Fibroblast of skin of left biceps (primary cell): ENCODE data around the gene IZUMO2.
"Not testable (repeated sequence)": the region's sequence is repeated elsewhere in the genome, so short reads cannot be mapped to it uniquely, and the experiment has no call there.

Experiments
- DNase-seq, 2 experiments: peaks; one replicate each; pipeline ENCODE4 v3.0.0-alpha.2; 2013; ENCODE audit warnings: low read depth in 2 of 2

Gene IZUMO2

DNA sequence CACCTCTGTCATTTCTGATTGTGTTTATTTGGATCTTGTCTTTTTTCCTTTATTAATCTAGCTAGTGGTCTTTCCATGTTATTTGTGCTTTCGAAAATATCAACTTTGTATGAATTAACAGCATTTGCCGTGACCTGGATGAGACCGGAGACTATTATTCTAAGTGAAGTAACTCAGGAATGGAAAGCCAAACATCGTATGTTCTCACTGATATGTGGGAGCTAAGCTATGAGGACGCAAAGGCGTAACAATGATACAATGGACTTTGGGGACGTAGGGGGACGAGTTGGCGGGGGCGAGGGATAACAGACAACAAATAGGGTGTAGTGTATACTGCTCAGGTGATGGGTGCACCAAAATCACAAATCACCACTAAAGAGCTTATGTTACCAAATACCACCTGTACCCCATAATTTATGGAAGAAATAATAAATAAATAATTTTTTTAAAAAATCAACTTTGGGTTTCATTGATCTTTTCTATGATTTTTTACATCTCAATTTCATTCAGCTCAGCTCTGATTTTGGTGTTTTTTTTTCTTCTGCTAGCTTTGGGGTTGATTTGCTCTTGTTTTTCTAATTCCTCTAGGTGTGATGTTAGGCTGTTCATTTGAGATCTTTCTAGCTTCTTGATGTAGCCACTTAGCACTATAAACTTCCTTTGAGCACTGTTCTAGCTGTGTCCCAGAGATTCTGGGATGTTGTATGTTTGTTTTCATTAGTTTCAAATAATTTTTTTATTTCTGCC lies 27.1 kb downstream of the IZUMO2 start:
- DNase-seq = not testable (repeated sequence)

DNA sequence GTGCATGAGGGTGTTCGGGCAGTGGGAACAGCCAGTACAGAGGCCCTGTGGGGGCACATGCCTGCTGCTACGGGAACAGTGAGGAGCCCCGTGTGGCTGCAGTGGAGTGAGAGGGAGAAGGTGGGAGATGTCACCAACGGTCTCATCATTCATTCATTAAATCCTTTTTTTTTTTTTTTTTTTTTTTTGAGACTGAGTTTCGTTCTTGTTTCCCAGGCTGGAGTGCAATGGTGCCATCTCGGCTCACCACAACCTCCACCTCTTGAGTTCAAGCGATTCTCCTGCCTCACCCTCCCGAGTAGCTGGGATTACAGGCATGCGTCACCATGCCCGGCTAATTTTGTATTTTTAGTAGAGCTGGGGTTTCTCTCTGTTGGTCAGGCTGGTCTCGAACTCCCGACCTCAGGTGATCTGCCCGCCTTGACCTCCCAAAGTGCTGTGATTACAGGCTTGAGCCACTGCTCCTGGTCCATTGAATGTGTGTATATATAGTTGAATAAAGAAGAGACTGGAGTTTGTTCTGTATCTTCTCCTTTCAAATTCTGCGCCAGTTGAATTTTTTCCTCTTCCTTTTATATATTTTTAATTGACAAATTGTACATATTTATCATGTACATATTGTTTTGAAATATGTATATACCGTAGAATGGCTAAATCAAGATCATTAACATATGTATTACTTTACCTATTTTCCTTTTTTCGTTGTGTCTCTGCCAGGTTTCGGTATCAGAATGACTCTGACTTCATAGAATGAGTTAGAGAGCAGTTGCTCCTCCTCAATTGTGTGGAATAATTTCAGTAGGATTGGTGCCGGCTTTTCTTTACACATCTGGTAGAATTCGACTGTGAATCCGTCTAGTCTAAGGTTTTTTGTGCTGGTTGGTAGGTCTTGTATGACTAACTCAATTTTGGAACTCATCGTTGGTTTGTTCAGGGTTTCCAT lies 28.0 kb downstream of the IZUMO2 start:
- DNase-seq = not testable (repeated sequence)

DNA sequence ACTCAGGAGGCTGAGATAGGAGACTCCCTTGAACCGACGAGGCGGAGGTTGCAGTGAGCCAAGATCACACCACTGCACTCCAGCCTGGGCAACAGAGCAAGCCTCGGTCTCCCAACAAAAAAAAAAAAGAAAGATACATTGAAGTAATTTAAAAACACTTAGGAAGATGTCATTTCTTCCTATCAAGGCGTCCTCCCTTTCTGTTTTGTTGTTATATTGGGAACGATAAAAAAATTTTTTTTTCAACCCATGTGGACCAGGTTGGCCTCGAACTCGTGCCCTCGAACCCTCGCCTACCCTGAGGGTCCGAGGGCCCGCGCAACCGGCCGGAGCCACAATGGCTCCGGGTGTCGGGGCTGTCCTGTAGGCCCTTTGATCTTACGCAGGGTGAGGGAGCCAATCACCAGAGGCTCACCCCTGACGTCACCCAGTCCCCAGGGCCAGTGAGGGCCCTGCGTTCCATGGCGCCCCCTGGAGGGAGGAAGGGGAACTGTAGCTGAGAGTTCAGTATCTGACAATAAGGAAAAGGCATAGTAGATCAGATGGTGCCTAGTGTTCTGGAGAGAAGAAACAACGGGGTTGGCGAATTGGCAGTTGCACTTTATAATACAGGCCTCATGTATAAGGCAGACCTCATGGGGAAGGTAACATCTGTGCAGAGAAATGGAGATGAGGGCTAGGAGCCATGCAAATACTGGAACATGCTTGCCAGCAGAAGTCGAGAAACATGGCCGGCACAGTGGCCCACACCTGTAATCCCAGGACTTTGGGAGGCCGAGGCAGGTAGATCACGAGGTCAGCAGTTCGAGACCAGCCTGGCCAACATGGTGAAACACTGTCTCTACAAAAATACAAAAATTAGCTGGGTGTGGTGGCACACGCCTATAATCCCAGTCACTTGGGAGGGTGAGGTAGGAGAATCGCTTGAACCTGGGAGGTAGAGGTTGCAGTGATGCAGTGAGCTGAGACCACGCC lies 29.3 kb downstream of the IZUMO2 start:
- DNase-seq = not testable (repeated sequence)

DNA sequence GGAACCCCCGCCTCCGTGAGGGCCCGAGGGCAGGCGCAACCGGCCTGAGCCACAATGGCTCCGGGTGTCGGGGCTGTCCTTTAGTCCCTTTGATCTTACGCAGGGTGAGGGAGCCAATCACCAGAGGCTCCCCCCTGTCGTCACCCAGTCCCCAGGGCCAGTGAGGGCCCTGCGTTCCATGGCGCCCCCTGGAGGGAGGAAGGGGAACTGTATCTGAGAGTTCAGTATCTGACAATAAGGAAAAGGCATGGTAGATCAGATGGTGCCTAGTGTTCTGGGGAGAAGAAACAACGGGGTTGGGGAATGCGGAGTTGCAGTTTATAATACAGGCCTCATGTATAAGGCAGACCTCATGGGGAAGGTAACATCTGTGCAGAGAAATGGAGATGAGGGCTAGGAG lies 59.1 kb downstream of the IZUMO2 start:
- DNase-seq = not testable (repeated sequence)

DNA sequence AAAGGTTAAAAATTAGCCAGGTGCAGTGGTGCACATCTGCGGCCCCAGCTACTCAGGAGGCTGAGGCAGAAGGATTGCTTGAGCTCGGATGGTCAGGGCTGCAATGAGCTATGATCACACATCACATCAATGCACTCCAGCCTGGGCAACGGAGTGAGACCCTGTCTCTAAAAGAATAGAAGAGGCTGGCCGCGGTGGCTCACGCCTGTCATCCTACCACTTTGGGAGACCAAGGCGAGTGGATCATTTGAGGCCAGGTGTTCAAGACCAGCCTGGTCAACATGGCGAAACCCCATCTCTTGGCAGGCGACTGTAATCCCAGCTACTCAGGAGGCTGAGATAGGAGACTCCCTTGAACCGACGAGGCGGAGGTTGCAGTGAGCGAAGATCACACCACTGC lies 59.7 kb downstream of the IZUMO2 start:
- not testable (repeated sequence) for DNase-seq
